Measurements from ENCODE around the gene SBNO2.

GRCh38 chr19:1125601-1126467 lies 48.2 kb downstream of the SBNO2 start:
- TF ChIP-seq CTCF (IDR thresholded peaks at IDR 0.05) (no peak), EZH2 (IDR thresholded peaks at IDR 0.05) (no peak)

Data from neural progenitor cell (in vitro differentiated cells).